Trophoblast cell (in vitro differentiated cells and primary cell): Measurements from ENCODE around the gene ZNF133.

ENCODE experiments used
- DNase-seq, 2 donors: peaks; one replicate each; pipeline ENCODE4 v3.0.0-alpha.2; 2016
- H2AFZ ChIP-seq: 2 replicates; pipeline ENCODE4 v1.6.1; 2013; ENCODE audit warnings: low read length, moderate library complexity, mild to moderate bottlenecking; ENCODE audit not compliant: insufficient read depth, poor library complexity
- H2AK5ac ChIP-seq: 2 replicates; pipeline ENCODE4 v1.6.1; 2013; ENCODE audit warnings: mild to moderate bottlenecking, low read length
- H2BK120ac ChIP-seq: 2 replicates; pipeline ENCODE4 v1.6.1; 2013; ENCODE audit warnings: low read length, mild to moderate bottlenecking, moderate library complexity; ENCODE audit not compliant: insufficient read depth, poor library complexity
- H2BK12ac ChIP-seq: 2 replicates; pipeline ENCODE4 v1.6.1; 2013; ENCODE audit warnings: mild to moderate bottlenecking, low read length, moderate library complexity
- H2BK5ac ChIP-seq: 2 replicates; pipeline ENCODE4 v1.6.1; 2013; ENCODE audit warnings: low read length, low read depth, moderate library complexity, mild to moderate bottlenecking; ENCODE audit not compliant: poor library complexity
- H3K14ac ChIP-seq: 2 replicates; pipeline ENCODE4 v1.6.1; 2013; ENCODE audit warnings: mild to moderate bottlenecking, low read length
- H3K18ac ChIP-seq: 2 replicates; pipeline ENCODE4 v1.6.1; 2013; ENCODE audit warnings: mild to moderate bottlenecking, low read length
- H3K23ac ChIP-seq: 2 replicates; pipeline ENCODE4 v1.6.1; 2013; ENCODE audit warnings: low read length
- H3K27ac ChIP-seq: 2 replicates; pipeline ENCODE4 v1.5.1; 2013; ENCODE audit warnings: low read depth, mild to moderate bottlenecking, inconsistent platforms, low read length, moderate library complexity
- H3K27me3 ChIP-seq: 2 replicates; pipeline ENCODE4 v1.6.1; 2013; ENCODE audit warnings: inconsistent platforms, mild to moderate bottlenecking, low read length, moderate library complexity; ENCODE audit not compliant: insufficient read depth
- H3K36me3 ChIP-seq, 2 experiments: 1 replicate in 1 of 2; 2 replicates in 1 of 2; pipeline ENCODE4 v1.6.1; 2013; ENCODE audit warnings: low read length in 2 of 2, mild to moderate bottlenecking in 2 of 2, moderate library complexity in 1 of 2; ENCODE audit not compliant: insufficient read depth in 2 of 2, control insufficient read depth in 1 of 2
- H3K4ac ChIP-seq: 2 replicates; pipeline ENCODE4 v1.6.1; 2013; ENCODE audit warnings: low read depth, mild to moderate bottlenecking, low read length, moderate library complexity
- H3K4me1 ChIP-seq, 2 experiments: 1 replicate in 1 of 2; 2 replicates in 1 of 2; pipeline ENCODE4 v1.6.1; 2013; ENCODE audit warnings: low read length in 2 of 2, mild to moderate bottlenecking in 2 of 2, moderate library complexity in 1 of 2; ENCODE audit not compliant: insufficient read depth in 2 of 2, control insufficient read depth in 1 of 2
- H3K4me2 ChIP-seq: 2 replicates; pipeline ENCODE4 v1.6.1; 2013; ENCODE audit warnings: inconsistent platforms, mild to moderate bottlenecking, low read length, moderate library complexity
- H3K4me3 ChIP-seq: 2 replicates; pipeline ENCODE4 v1.5.1; 2013; ENCODE audit warnings: mild to moderate bottlenecking, low read depth, low read length, inconsistent platforms
- H3K79me1 ChIP-seq: one replicate; pipeline ENCODE4 v1.6.1; 2013; ENCODE audit warnings: low read length
- H3K79me2 ChIP-seq: 2 replicates; pipeline ENCODE4 v1.6.1; 2013; ENCODE audit warnings: low read length, mild to moderate bottlenecking; ENCODE audit not compliant: control insufficient read depth, insufficient read depth, poor library complexity
- H3K9ac ChIP-seq: 2 replicates; pipeline ENCODE4 v1.6.1; 2013; ENCODE audit warnings: mild to moderate bottlenecking, low read length
- H3K9me3 ChIP-seq: 2 replicates; pipeline ENCODE4 v1.6.1; 2013; ENCODE audit warnings: low read depth, mild to moderate bottlenecking, control low read depth, inconsistent platforms, low read length; ENCODE audit not compliant: insufficient read depth
- H4K12ac ChIP-seq: 2 replicates; pipeline ENCODE4 v1.6.1; 2013; ENCODE audit warnings: low read depth, mild to moderate bottlenecking, low read length, moderate library complexity
- H4K8ac ChIP-seq: 2 replicates; pipeline ENCODE4 v1.6.1; 2013; ENCODE audit warnings: low read depth, mild to moderate bottlenecking, low read length, moderate library complexity
- H4K91ac ChIP-seq: one replicate; pipeline ENCODE4 v1.6.1; 2013; ENCODE audit warnings: low read depth, mild to moderate bottlenecking, low read length, moderate library complexity
- WGBS: extraction: QIAGEN DNeasy Blood & Tissue Kit; methylation state at CpG from one replicate; pipeline ENCODE4 v1.1.7; 2013; ENCODE audit warnings: missing lambda C conversion rate; ENCODE audit not compliant: insufficient read length, insufficient coverage; ENCODE audit errors: extremely low coverage; 5-methylcytosine and 5-hydroxymethylcytosine counted together

ZNF133 gene

DNA sequence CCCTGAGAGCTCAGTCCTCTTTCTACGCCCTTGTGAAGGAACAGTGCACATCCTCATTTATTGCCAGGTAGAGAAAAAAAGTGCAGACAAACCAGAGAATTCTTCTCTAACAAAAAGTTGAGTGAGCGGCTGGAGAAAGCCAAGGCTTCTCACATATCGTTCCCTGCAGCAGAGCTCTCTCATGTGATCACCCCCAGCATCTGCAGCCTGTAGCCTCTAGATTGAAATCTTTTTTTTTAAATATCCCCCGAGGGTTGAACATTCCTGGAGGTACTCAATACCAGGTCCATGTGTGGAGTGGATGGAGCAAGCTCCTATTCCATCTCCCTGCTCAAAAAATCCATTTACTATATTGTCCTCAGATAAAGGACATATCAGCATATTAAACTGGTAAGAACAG, 22.9 kb upstream of the ZNF133 start:
- Histone ChIP-seq H2BK12ac (no peak overlapping the region), H3K79me2 (no peaks in the 10 kb centered on the region), H2BK5ac (peak overlapping the region; percentile 56), H4K91ac (no peak overlapping the region), H2BK120ac (no peak overlapping the region), H3K14ac (no peak overlapping the region), H3K4me3 (no peak overlapping the region), H3K9ac (no peak overlapping the region), H3K27ac (no peak overlapping the region), H3K9me3 (no peaks in the 10 kb centered on the region), H3K4me1 (peaks cover 4 to 6% of the 10 kb centered on the region in 2 experiments), H3K36me3 (no peaks in the 10 kb centered on the region), H3K18ac (no peak overlapping the region), H3K23ac (no peak overlapping the region), H4K12ac (no peak overlapping the region), H3K79me1 (peaks cover 2% of the 10 kb centered on the region), H3K4ac (no peak overlapping the region), H3K4me2 (no peak overlapping the region), H4K8ac (no peak overlapping the region), H2AK5ac (no peak overlapping the region), H3K27me3 (no peaks in the 10 kb centered on the region), H2AFZ (no peak overlapping the region)
- WGBS: no CpG with 5 or more reads among the region's 4 CpGs
- DNase-seq: peak in 1 of 2 donors; percentile 20

DNA sequence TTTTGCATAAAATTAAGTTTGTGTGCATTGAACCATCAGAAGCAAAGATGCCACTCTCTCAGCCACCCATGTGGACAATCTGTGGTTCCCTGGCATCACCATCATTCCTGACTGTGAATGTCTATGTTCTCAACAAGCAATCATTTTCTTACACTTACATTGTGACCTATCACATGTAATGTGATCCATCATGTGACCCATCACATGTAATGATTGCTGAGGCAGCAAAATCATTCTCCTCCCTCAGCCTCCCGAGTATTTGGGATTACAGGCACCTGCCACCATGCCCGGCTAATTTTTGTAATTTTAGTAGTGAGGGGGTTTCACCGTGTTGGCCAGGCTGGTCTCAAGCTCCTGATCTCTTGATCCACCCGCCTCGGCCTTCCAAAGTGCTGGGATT, 22.0 kb upstream of the ZNF133 start:
- no peak overlapping the region for H3K4me2 ChIP-seq
- peaks cover 4% of the 10 kb centered on the region for H3K79me1 ChIP-seq
- no peaks in the 10 kb centered on the region for H3K79me2 ChIP-seq
- no peak overlapping the region for H3K23ac ChIP-seq
- no peak overlapping the region for H3K9ac ChIP-seq
- H2BK12ac ChIP-seq: no peak overlapping the region
- no peak overlapping the region for H2AK5ac ChIP-seq
- H2BK5ac ChIP-seq: no peak overlapping the region
- H4K12ac ChIP-seq: no peak overlapping the region
- H3K27me3 ChIP-seq: no peaks in the 10 kb centered on the region
- DNase-seq: no peak
- no CpG with 5 or more reads among the region's 5 CpGs for WGBS
- no peak overlapping the region for H3K18ac ChIP-seq
- H2BK120ac ChIP-seq: no peak overlapping the region
- peaks cover 4 to 6% of the 10 kb centered on the region in 2 experiments for H3K4me1 ChIP-seq
- no peaks in the 10 kb centered on the region for H3K36me3 ChIP-seq
- H3K14ac ChIP-seq: no peak overlapping the region
- no peak overlapping the region for H3K4ac ChIP-seq
- H4K91ac ChIP-seq: no peak overlapping the region
- H3K9me3 ChIP-seq: no peaks in the 10 kb centered on the region
- no peak overlapping the region for H4K8ac ChIP-seq
- no peak overlapping the region for H3K4me3 ChIP-seq
- H3K27ac ChIP-seq: no peak overlapping the region
- H2AFZ ChIP-seq: no peak overlapping the region

GRCh38 chr20:18267815-18268214, 20.5 kb upstream of the ZNF133 start:
- Histone ChIP-seq H3K9ac (no peak overlapping the region), H3K27me3 (no peaks in the 10 kb centered on the region), H3K27ac (no peak overlapping the region), H2BK120ac (no peak overlapping the region), H3K4me2 (no peak overlapping the region), H3K4me3 (no peak overlapping the region), H2BK5ac (no peak overlapping the region), H4K91ac (no peak overlapping the region), H3K4ac (no peak overlapping the region), H3K9me3 (no peaks in the 10 kb centered on the region), H2AK5ac (no peak overlapping the region), H4K8ac (no peak overlapping the region), H3K4me1 (peaks cover 4 to 6% of the 10 kb centered on the region in 2 experiments), H2BK12ac (no peak overlapping the region), H3K36me3 (no peaks in the 10 kb centered on the region), H4K12ac (no peak overlapping the region), H3K14ac (no peak overlapping the region), H3K79me2 (no peaks in the 10 kb centered on the region), H3K79me1 (peaks cover 5% of the 10 kb centered on the region), H3K23ac (no peak overlapping the region), H2AFZ (no peak overlapping the region), H3K18ac (no peak overlapping the region)
- no CpG with 5 or more reads among the region's 7 CpGs for WGBS
- DNase-seq: no peak

DNA sequence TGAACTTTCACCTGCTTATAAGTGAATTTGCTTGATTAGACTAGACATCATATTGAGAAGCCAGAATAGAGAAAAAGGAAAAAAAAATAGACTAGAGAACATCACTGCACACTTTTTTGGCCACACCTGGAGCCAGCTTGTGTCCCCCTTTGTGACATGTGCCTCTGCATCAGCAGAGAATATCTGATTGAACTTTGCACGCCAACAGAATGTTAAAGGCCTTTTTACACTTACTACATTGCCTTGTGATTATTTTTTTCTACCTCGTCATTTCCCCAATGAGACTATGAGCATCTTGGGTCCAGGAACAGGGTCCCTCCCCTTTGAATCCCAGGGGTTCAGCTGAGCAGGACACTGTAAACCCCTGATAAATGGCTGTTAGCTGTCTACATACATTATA, 17.2 kb upstream of the ZNF133 start:
- no peak overlapping the region for H3K4ac ChIP-seq
- H3K36me3 ChIP-seq: no peaks in the 10 kb centered on the region
- no CpG with 5 or more reads among the region's 2 CpGs for WGBS
- no peak overlapping the region for H3K27ac ChIP-seq
- H3K4me1 ChIP-seq: peaks cover 0 to 2% of the 10 kb centered on the region in 2 experiments
- no peak overlapping the region for H4K91ac ChIP-seq
- H2BK5ac ChIP-seq: no peak overlapping the region
- no peaks in the 10 kb centered on the region for H3K27me3 ChIP-seq
- H2AFZ ChIP-seq: no peak overlapping the region
- no peak overlapping the region for H3K14ac ChIP-seq
- no peak overlapping the region for H3K18ac ChIP-seq
- no peaks in the 10 kb centered on the region for H3K79me2 ChIP-seq
- no peak overlapping the region for H3K4me3 ChIP-seq
- no peak overlapping the region for H2BK12ac ChIP-seq
- no peak overlapping the region for H2AK5ac ChIP-seq
- DNase-seq: no peak
- H3K79me1 ChIP-seq: peaks cover 3% of the 10 kb centered on the region
- no peak overlapping the region for H3K23ac ChIP-seq
- H3K4me2 ChIP-seq: no peak overlapping the region
- no peak overlapping the region for H3K9ac ChIP-seq
- no peak overlapping the region for H4K12ac ChIP-seq
- no peak overlapping the region for H4K8ac ChIP-seq
- no peak overlapping the region for H2BK120ac ChIP-seq
- H3K9me3 ChIP-seq: no peaks in the 10 kb centered on the region
